HG02759 (cell line): Measurements from ENCODE around the gene ZNF423.
A peak's percentile ranks its signal among the peaks of the same experiment; 100 is the strongest.
"Not testable (repeated sequence)": the region's sequence is repeated elsewhere in the genome, so short reads cannot be mapped to it uniquely, and the experiment has no call there.

ENCODE experiments used
- ATAC-seq: cut with Tn5 transposase; IDR thresholded peaks from one replicate; pipeline ENCODE4 v1.9.1; 2021; ENCODE audit warnings: mild to moderate bottlenecking, moderate library complexity; ENCODE audit not compliant: unreplicated experiment

Gene ZNF423

GRCh38 chr16:49855822-49856671 is at the start of gene ZNF423:
ZNF423 (minus strand) TSS chr16:49856112; CDS start chr16:49855774, 338 bp downstream.
- ATAC-seq: no peak

GRCh38 chr16:49904348-49905062 is 48.6 kb upstream of the ZNF423 start:
- ATAC-seq: no peak

- ATAC-seq: no peak
Measured at GRCh38 chr16:49902908-49903307, 47.0 kb upstream of the ZNF423 start.

GRCh38 chr16:49901711-49902110 is 45.8 kb upstream of the ZNF423 start:
- ATAC-seq: no peak

- no peak for ATAC-seq
Measured at GRCh38 chr16:49900875-49901274, 45.0 kb upstream of the ZNF423 start.

GRCh38 chr16:49899991-49900695 is 44.2 kb upstream of the ZNF423 start:
- no peak for ATAC-seq

- ATAC-seq: no peak
Measured at GRCh38 chr16:49896447-49896964, 40.6 kb upstream of the ZNF423 start.

GRCh38 chr16:49890876-49891275 is 35.0 kb upstream of the ZNF423 start:
- ATAC-seq: no peak

- ATAC-seq: no peak
Measured at GRCh38 chr16:49889725-49890397, 33.9 kb upstream of the ZNF423 start.

GRCh38 chr16:49886554-49887094 is 30.7 kb upstream of the ZNF423 start:
- no peak for ATAC-seq

- ATAC-seq: no peak
Measured at GRCh38 chr16:49884033-49885015, 28.4 kb upstream of the ZNF423 start.

- no peak for ATAC-seq
Measured at GRCh38 chr16:49883076-49884014, 27.4 kb upstream of the ZNF423 start.

GRCh38 chr16:49881890-49882289 is 26.0 kb upstream of the ZNF423 start:
- ATAC-seq: no peak

- ATAC-seq: not testable (repeated sequence)
Measured at GRCh38 chr16:49878540-49878939, 22.6 kb upstream of the ZNF423 start.

GRCh38 chr16:49876716-49877129 is 20.8 kb upstream of the ZNF423 start:
- peak; percentile 59 for ATAC-seq

- no peak for ATAC-seq
Measured at GRCh38 chr16:49875806-49876715, 20.1 kb upstream of the ZNF423 start.

GRCh38 chr16:49874613-49875237 is 18.8 kb upstream of the ZNF423 start:
- ATAC-seq: no peak
